ENCODE results near the gene KPNA5.

Gene KPNA5

GRCh38 chr6:116767715-116768114, 86.7 kb downstream of the KPNA5 start:
- no peak for TF ChIP-seq CTCF (conservative IDR thresholded peaks at IDR 0.05)
- no peak overlapping the region for H3K27ac ChIP-seq

- no peak overlapping the region for H3K27ac ChIP-seq
- no peak for TF ChIP-seq CTCF (conservative IDR thresholded peaks at IDR 0.05)
These were observed 91.4 kb downstream of the KPNA5 start for GRCh38 chr6:116772450-116772849.

- no peak overlapping the region for H3K27ac ChIP-seq
- TF ChIP-seq CTCF (conservative IDR thresholded peaks at IDR 0.05): no peak
These were observed 92.9 kb downstream of the KPNA5 start for GRCh38 chr6:116773886-116774285.

- no peak overlapping the region for H3K27ac ChIP-seq
- TF ChIP-seq CTCF (conservative IDR thresholded peaks at IDR 0.05): peak; percentile 72
These were observed 98.7 kb downstream of the KPNA5 start for GRCh38 chr6:116779573-116780164.

- TF ChIP-seq CTCF (conservative IDR thresholded peaks at IDR 0.05): no peak
These were observed 102.8 kb downstream of the KPNA5 start for GRCh38 chr6:116783852-116784251.

More at GRCh38 chr6:116783852-116784251, 102.8 kb downstream of the KPNA5 start:
- H3K27ac ChIP-seq: no peak overlapping the region
